ENCODE data around the gene VARS1.
"Not testable (repeated sequence)": the region's sequence is repeated elsewhere in the genome, so short reads cannot be mapped to it uniquely, and the experiment has no call there.

Gene VARS1

DNA sequence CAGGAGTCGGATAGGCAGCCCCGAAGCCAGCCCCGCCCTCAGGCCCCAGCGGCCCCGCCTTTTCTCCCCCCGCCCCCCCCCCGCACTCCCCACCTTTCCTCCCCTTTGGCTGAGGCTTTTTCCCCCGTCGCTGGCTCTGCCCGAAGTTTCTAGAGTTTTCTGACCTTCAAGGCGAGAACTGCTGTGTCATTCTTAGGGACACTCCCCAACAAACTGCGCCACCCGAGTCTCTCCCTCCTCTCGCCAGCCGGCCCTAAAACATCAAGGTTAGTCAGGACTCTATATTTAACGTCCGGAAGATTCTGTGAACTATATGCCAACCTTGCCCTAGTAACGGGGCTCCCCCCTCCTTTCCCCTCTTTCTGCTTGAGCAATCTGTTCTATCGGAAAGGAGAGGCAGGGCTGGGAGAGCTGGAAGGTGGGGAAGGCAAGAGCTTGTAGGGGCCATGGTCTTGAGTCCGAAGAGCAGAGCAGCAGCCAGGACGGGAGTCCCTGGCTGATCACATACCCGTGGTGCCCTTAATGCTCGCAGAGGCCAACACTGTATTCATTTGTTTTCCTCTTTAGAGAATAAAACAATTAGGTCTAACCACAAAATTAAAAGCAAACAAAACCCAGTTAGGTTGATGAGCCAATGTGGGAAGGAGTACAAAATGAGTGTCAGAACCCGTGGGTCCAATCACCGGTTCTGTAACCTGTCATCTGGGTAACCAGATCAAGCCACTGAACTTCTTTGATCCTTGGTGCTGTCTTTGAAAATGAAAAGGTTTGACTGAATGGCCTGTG, 26.7 kb upstream of the VARS1 start:
- no peak for DNase-seq (ENCODE audit: low spot score)

DNA sequence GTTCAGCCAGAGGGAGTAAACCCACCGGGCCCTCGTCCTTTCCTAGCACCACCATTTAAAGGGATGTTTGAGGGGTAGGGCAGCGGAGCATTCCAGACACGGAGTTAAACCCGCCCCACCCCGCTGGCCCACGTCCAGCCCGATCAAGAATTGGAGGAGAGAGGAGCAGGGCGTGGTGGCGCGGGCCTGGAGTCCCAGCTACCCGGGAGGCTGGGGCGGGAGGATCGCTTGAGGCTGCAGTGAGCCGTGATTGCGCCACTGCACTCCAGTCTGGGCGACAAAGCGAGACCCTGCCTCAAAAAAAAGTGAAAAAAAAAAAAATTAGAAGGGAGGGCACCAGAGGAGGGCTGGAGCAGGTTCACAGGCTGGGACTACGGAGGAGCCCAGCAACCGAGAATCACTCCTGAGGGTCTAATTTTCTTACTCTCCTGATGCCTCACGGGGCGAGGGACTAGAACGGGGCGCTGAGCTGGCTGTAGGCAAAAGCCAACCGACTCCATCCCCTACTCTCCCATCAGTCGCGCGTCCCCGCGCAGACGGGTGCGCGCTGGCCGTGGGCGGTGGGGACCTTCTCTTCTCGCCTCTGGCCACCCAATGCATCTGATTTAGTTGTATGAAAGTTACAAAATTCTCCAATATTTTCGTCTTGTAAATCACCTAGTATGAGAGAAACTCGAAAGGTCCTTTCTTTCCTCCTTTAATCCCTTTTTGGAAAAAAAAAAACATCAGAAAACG, 25.9 kb upstream of the VARS1 start:
- DNase-seq (ENCODE audit: low spot score) = no peak

DNA sequence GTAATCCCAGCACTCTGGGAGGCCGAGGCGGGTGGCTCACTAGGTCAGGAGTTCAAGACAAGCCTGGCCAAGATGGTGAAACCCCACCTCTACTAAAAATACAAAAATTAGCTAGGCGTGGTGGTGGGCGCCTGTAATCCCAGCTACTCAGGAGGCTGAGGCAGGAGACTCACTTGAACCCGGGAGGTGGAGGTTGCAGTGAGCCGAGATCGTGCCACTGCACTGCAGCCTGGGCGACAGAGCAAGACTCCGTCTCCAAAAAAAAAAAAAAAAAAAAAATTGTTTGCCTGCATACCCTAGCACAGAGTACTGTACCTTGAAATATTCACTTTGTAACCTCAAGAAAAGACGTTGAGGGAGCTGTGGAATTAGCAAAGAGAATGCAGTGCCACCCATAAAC, 24.8 kb upstream of the VARS1 start:
- not testable (repeated sequence) for DNase-seq (ENCODE audit: low spot score)

DNA sequence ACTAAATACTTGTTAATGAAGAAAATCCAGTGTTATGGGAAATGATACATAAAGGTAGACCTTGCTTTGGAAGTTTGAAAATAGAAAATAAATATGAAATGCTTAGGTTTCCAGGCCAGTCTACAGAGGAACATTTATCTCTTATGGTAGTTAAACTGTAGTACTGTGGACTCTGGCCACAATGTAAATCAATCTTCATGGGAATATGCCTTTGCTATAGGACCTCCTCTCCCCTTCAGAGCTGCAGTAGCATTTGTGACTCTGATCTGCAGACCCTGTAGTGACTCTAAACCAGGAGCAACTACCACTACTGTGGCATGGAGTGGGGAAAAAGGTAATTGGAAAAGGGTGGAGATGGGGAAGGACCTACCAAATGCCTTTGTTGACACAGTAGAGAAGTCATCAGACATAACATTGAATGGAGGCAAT, 24.3 kb upstream of the VARS1 start:
- no peak for DNase-seq (ENCODE audit: low spot score)

DNA sequence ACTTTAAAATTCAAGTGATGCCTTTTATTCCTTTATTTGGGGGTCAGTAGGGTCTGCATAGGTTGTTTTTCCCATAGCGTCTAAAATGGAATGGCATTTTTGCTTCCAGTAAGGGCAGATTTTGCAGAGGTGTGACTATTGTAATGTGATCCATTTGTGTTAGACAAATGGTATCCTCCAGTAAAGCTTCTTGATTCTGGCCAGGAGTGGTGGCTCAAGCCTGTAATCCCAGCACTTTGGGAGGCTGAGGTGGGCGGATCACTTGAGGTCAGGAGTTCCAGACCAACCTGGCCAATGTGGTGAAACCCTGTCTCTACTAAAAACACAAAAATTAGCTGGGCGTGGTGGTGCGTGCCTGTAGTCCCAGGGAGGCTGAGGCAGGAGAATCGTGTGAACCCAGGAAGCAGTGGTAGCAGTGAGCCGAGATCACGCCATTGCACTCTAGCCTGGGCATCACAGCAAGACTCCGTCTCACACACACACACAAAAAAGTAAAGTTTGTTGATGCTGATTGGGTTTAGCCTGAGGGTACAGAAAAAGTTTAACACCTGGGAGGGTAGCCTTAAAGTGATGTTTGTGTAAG, 22.5 kb upstream of the VARS1 start:
- not testable (repeated sequence) for DNase-seq (ENCODE audit: low spot score)

DNA sequence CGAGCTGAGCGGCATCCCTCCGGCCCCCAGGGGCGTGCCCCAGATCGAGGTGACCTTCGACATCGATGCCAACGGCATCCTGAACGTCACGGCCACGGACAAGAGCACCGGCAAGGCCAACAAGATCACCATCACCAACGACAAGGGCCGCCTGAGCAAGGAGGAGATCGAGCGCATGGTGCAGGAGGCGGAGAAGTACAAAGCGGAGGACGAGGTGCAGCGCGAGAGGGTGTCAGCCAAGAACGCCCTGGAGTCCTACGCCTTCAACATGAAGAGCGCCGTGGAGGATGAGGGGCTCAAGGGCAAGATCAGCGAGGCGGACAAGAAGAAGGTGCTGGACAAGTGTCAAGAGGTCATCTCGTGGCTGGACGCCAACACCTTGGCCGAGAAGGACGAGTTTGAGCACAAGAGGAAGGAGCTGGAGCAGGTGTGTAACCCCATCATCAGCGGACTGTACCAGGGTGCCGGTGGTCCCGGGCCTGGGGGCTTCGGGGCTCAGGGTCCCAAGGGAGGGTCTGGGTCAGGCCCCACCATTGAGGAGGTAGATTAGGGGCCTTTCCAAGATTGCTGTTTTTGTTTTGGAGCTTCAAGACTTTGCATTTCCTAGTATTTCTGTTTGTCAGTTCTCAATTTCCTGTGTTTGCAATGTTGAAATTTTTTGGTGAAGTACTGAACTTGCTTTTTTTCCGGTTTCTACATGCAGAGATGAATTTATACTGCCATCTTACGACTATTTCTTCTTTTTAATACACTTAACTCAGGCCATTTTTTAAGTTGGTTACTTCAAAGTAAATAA, 21.8 kb upstream of the VARS1 start:
- DNase-seq (ENCODE audit: low spot score) = not testable (repeated sequence)

DNA sequence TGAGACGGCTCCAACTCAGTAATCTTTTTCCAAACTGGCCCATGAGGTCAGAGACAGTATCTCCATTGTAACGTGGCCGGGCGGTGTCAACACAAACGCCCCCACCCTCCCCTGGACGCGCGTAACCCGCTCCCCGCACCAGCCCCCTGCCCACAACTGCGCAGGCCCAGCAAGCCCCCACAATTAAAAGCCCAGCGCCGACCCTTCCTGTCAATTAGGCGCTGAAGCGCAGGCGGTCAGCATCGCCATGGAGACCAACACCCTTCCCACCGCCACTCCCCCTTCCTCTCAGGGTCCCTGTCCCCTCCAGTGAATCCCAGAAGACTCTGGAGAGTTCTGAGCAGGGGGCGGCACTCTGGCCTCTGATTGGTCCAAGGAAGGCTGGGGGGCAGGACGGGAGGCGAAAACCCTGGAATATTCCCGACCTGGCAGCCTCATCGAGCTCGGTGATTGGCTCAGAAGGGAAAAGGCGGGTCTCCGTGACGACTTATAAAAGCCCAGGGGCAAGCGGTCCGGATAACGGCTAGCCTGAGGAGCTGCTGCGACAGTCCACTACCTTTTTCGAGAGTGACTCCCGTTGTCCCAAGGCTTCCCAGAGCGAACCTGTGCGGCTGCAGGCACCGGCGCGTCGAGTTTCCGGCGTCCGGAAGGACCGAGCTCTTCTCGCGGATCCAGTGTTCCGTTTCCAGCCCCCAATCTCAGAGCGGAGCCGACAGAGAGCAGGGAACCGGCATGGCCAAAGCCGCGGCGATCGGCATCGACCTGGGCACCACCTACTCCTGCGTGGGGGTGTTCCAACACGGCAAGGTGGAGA, 19.7 kb upstream of the VARS1 start, which contains the start of the genes HSPA1A and HSPA1L:
Gene HSPA1A, plus strand, starts transcription at position 519 of the 814 bp plus-strand sequence. Its CDS starts 214 bp downstream, at position 733.
Gene HSPA1L, minus strand, starts transcription at position 259 of the 814 bp plus-strand sequence. CDS start 3,311 bp downstream, outside the sequence.
- DNase-seq (ENCODE audit: low spot score) = peak; percentile 94

DNA sequence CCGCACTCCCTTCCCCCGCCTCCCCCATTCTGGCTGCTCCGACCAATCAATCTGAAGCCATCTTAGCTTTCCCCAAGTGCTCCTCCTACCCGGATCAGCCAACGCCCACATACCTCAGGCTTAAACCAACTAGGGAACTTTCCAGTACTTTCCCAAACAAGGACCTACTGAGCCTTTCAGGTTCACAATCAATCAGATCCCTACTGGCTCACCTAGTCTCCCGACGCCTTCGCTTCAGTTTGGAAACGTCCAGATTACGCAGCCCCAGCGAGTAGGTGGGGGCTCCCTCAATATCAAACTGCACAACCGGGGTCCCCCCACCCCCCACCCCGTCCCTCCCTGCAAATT, 19.1 kb upstream of the VARS1 start:
- peak; percentile 92 for DNase-seq (ENCODE audit: low spot score)

DNA sequence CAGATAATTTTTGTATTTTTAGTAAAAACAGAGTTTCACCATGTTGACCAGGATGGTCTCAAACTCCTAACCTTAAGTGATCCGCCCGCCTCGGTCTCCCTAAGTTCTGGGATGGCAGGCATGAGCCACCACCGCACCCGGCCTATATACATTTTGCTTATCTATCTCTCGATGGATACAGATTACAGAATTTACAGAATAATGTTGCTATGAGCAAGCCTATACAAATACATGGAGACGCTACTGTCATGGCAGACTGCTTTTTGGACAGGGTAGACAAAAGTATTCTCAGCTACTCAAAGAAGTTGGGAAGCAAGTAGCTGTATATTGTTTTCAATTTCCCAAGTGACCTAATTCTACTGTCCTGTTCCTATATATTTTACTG, 17.9 kb upstream of the VARS1 start:
- DNase-seq (ENCODE audit: low spot score) = no peak

DNA sequence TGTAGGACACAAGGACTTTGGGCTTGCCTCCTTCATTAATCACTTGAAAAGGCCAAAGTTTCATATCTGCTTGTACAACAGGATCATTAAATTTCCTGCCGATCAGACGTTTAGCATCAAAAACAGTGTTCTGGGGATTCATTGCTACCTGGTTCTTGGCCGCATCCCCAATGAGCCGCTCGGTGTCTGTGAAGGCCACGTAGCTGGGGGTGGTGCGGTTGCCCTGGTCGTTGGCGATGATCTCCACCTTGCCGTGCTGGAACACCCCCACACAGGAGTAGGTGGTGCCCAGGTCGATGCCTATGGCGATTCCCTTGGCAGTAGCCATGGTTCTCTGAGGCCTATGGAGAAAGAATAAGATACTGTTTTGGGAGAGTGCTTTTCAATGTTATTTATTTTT, 16.1 kb upstream of the VARS1 start:
- DNase-seq (ENCODE audit: low spot score) = no peak

DNA sequence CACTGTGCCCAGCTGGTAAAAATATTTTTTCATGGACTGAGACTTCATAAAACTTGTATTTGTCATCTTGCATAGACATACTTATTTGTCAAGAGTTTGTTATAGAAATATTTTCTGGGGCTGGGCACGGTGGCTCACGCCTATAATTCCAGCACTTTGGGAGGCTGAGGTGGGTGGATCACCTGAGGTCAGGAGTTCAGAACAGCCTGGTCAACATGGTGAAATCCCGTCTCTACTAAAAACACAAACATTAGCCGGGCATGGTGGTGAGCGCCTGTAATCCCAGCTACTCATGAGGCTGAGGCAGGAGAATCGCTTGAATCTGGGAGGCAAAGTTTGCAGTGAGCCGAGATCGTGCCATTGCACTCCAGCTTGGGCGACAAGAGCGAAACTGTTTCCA, 13.0 kb upstream of the VARS1 start:
- not testable (repeated sequence) for DNase-seq (ENCODE audit: low spot score)

DNA sequence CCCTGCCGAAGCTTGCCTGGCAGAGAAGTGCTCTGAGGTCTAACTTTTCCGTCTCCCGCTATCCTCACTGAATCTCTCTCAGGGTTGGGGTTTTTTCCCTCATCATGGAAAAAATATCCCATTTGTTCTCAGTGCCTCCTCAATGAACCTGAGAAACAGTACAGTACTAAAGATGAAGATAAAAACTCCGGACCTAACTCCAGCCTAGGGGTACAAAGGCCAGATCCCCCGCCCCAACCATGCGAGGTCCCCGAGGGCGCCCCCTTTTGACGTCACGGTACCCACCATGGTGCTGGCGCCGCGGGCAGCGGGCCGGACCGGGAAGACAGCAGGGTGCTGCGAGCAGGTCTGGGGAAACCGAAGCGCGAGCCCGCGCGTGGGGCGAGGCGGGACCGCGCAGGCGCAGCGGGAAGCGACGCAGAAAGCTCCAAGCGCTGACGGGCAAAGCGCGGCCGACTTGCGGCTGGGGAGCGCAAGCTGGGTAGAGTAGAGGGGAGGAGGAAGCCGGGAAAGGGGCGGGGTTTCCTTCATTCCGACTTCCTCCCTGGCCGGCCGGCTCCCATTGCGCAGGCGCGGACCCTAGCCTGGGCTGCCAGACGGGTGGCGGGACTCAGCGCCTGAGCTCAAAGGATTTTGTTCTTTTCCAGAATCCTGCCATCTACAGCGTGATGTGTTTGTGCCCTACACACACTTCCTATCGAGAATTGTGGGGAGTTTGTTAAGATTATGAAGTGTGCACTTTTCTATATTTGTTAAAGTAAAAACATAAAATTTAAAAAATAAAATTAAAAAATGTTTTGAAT, 11.1 kb upstream of the VARS1 start, which contains the start of gene LSM2:
Gene LSM2, minus strand, starts transcription at position 497 of the 803 bp plus-strand sequence. Its CDS starts 209 bp downstream, at position 288.
- DNase-seq (ENCODE audit: low spot score) = peak; percentile 96

DNA sequence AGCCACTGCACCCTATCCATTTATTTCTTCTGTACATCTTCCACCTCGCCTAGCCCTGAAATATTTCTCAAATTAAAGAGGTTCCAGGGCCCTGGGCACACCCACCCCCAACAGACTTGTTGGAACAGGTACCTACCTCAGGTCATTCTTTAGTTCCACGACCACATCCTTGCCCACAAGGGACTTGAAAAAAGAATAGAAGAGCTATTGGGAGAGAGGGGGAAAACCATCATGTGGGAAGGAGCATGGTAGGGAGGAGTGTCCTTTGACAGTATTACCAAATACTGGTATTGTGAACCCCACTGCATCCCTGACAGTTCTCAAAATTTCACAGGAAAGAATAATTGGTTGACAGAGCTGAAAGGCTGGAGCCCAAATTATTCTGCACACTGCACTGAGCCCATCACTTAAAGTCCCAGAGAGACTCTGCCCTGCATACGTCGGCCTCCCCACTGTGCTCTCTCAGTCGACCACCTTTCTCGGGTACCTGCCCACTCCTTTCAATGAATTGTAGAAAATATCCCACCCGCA, 10.5 kb upstream of the VARS1 start:
- DNase-seq (ENCODE audit: low spot score) = no peak

DNA sequence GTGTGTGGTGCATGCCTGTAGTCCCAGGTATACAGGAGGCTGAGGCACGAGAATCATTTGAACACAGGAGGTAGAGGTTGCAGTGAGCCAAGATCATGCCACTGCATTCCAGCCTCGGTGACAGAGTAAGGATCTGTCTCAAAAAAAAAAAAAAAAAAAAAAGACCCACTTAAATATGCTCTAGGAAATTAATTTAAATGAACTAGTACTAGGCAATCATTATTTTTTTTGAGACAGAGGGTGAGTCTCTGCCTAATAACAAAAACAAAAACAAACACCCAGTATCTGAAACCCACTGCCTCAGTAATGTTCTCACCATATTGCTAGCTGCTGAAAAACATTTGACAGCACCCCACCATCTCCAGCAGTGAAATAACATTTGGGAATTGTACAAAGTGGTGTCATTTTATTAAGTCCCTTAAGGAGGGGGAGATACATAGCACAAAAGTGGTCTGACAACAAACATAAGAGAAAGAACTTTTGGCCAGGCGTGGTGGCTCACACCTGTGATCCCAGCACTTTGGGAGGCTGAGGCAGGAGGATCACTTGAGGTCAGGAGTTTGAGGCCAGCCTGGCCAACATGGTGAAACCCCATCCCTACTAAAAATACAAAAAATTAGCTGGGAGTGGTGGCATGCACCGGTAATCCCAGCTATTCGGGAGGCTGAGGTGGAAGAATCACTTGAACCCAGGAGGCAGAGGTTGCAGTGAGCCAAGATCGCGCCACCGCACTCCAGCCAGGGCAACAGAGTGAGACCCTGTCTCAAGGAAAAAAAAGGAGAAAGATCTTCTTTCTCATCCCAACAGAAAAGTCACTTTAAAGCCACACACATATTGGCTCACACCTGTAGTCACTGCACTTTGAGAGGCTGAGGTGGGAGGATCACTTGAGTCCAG, 5.7 kb upstream of the VARS1 start:
- DNase-seq (ENCODE audit: low spot score) = not testable (repeated sequence)

DNA sequence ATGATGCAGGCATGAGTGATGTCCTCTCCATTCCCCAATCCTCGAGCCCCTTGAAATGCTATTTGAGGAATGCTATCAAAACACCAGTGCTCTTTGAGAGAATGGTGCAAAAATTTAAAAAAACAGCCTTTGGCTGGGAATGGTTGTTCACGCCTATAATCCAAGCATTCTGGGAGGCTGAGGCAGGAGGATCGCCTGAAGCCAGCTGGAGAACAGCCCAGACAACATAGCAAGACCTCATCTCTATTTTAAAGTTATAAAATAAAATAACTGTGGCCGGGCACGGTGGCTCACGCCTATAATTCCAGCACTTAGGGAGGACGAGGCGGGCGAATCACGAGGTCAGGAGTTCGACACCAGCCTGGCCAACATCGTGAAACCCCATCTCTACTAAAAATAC, 4.2 kb upstream of the VARS1 start:
- no peak for DNase-seq (ENCODE audit: low spot score)

DNA sequence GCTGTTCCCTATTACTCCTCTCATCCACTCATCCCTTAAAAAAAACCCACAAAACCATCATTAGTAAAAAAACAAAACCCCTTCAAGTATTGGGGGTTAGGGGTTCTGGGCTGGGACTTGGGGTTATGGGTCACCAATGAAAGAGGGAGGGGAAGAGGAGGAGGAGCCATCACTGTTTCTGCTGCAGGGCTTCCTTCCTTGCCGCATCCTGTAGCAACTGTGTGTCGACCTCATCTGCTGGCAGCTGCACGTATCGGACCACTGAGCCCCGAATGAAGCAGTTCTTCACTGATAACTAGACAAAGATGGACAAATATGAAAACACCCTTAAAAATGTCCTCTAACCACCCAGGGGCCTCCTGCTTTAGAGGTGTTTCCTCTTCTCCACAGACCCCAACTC, 2.0 kb upstream of the VARS1 start:
- no peak for DNase-seq (ENCODE audit: low spot score)

DNA sequence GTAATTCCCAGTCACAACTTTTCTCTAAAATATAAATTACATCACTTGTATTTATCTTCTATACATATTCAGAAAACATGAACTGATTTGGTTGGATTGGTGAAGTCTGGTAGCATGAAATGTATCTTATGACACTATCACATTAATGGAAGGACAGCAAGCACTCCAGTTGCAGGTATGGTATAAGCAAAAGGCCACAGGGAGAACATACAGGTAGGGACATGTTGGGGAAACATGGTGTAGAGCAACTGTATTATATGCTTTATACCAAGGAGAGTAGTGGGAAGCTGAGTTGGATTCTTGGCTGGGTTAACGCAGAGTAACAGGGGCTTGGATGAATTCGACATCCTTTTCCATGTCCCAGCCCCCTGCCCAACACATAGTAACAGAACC, 1.4 kb upstream of the VARS1 start:
- no peak for DNase-seq (ENCODE audit: low spot score)

DNA sequence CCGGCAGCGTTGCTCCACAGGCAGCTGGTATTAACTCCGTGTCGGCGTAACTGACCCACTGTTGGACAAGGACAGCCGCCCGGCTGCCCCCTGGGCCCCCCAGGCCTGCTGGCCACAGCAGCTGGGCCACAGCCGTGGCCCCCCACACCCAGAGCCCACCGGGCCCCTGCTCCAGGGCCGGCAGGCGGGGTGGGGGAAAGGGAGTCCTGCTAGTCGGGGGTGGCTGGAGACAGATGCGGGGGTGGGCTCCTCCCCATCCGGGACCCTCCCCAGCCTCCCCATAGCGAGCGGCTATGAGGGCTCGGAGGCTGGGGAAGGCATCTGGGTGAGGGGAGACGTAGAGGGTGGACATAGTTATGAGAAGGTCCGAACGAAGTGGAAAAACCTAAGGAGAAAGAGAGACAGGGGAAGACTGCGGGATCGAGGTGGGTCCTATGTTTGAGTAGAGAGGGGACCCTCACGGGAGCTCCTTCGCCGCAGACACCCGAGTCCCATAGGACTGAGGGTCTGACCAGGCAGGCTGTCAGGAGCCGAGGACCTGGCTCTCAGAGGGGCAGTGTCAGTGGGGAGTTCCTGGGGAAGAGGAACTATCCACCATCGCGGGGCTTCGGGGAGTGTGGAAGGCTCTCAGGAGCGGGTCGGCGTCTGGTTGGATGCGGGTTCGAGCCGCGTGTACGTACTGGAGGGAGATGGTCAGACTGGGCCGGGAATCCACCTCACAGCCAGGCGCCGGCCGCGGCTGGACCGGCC, 511 bp downstream of the VARS1 start:
- DNase-seq (ENCODE audit: low spot score) = no peak

Data from kidney capillary endothelial cell (primary cell).